ENCODE data around the gene UBD.

The UBD gene
- total RNA-seq = 0 reads per million in 2 experiments

GRCh38 chr6:29559524-29560287, at the start of gene UBD:
TSS of gene UBD (minus strand) at chr6:29559732. CDS start at chr6:29559701, 31 bp downstream.
- no peak for DNase-seq (ENCODE audit: low read depth)

GRCh38 chr6:29608131-29608530, 48.6 kb upstream of the UBD start:
- no peak for DNase-seq (ENCODE audit: low read depth)

- DNase-seq (ENCODE audit: low read depth) = no peak
Measured at GRCh38 chr6:29603930-29604329, 44.4 kb upstream of the UBD start.

- DNase-seq (ENCODE audit: low read depth) = no peak
Measured at GRCh38 chr6:29603456-29603855, 43.9 kb upstream of the UBD start.

GRCh38 chr6:29602564-29603361, 43.2 kb upstream of the UBD start:
- DNase-seq (ENCODE audit: low read depth) = no peak

- no peak for DNase-seq (ENCODE audit: low read depth)
Measured at GRCh38 chr6:29598172-29598747, 38.7 kb upstream of the UBD start.

GRCh38 chr6:29597184-29597583, 37.7 kb upstream of the UBD start:
- DNase-seq (ENCODE audit: low read depth) = no peak

- no peak for DNase-seq (ENCODE audit: low read depth)
Measured at GRCh38 chr6:29596381-29596900, 36.9 kb upstream of the UBD start.

GRCh38 chr6:29593199-29593855, 33.8 kb upstream of the UBD start:
- DNase-seq (ENCODE audit: low read depth) = no peak

GRCh38 chr6:29591677-29592076, 32.1 kb upstream of the UBD start:
- DNase-seq (ENCODE audit: low read depth) = no peak

GRCh38 chr6:29590218-29590808, 30.8 kb upstream of the UBD start:
- DNase-seq (ENCODE audit: low read depth) = no peak

- DNase-seq (ENCODE audit: low read depth) = peak; percentile 34
Measured at GRCh38 chr6:29589423-29590048, 30.0 kb upstream of the UBD start.

- DNase-seq (ENCODE audit: low read depth) = no peak
Measured at GRCh38 chr6:29584821-29585220, 25.3 kb upstream of the UBD start, which contains the start of gene OR2H2. TSS of gene OR2H2 (plus strand) at chr6:29585121. CDS start at chr6:29587945, 2,824 bp downstream.

GRCh38 chr6:29577544-29577943, 18.0 kb upstream of the UBD start:
- DNase-seq (ENCODE audit: low read depth) = no peak

- no peak for DNase-seq (ENCODE audit: low read depth)
Measured at GRCh38 chr6:29576056-29576455, 16.5 kb upstream of the UBD start.

- DNase-seq (ENCODE audit: low read depth) = no peak
Measured at GRCh38 chr6:29567991-29568390, 8.5 kb upstream of the UBD start.

GRCh38 chr6:29567541-29567940, 8.0 kb upstream of the UBD start:
- DNase-seq (ENCODE audit: low read depth) = no peak

GRCh38 chr6:29566856-29567255, 7.3 kb upstream of the UBD start:
- no peak for DNase-seq (ENCODE audit: low read depth)

GRCh38 chr6:29564875-29565274, 5.3 kb upstream of the UBD start:
- no peak for DNase-seq (ENCODE audit: low read depth)

GRCh38 chr6:29563435-29563965, 4.0 kb upstream of the UBD start:
- no peak for DNase-seq (ENCODE audit: low read depth)
